AG08396 (cell line): ENCODE measurements around the gene PRELP.

Experiments
- DNase-seq: peaks from one replicate; pipeline ENCODE4 v3.0.0; 2012; ENCODE audit warnings: low spot score, mixed read lengths

Gene PRELP

GRCh38 chr1:203524152-203524551, 48.5 kb downstream of the PRELP start:
- DNase-seq: no peak

GRCh38 chr1:203524824-203525223, 49.2 kb downstream of the PRELP start:
- no peak for DNase-seq

GRCh38 chr1:203525685-203526084, 50.1 kb downstream of the PRELP start:
- DNase-seq: no peak

GRCh38 chr1:203526130-203526529, 50.5 kb downstream of the PRELP start:
- DNase-seq: no peak

GRCh38 chr1:203526572-203526971, 51.0 kb downstream of the PRELP start:
- no peak for DNase-seq

GRCh38 chr1:203527013-203527412, 51.4 kb downstream of the PRELP start:
- no peak for DNase-seq

- no peak for DNase-seq
Measured at GRCh38 chr1:203528063-203528462, 52.5 kb downstream of the PRELP start.

- no peak for DNase-seq
Measured at GRCh38 chr1:203528976-203529835, 53.6 kb downstream of the PRELP start.

GRCh38 chr1:203531063-203531462, 55.5 kb downstream of the PRELP start:
- DNase-seq: no peak

GRCh38 chr1:203534012-203534411, 58.4 kb downstream of the PRELP start:
- DNase-seq: no peak

- DNase-seq: peak; percentile 84
Measured at GRCh38 chr1:203534526-203534925, 58.9 kb downstream of the PRELP start.

GRCh38 chr1:203536575-203536974, 61.0 kb downstream of the PRELP start:
- no peak for DNase-seq

- DNase-seq: peak; percentile 48
Measured at GRCh38 chr1:203536980-203537455, 61.4 kb downstream of the PRELP start.

- peak; percentile 47 for DNase-seq
Measured at GRCh38 chr1:203537806-203538464, 62.3 kb downstream of the PRELP start.

- no peak for DNase-seq
Measured at GRCh38 chr1:203538726-203539125, 63.1 kb downstream of the PRELP start.

GRCh38 chr1:203539831-203540546, 64.4 kb downstream of the PRELP start:
- no peak for DNase-seq
